GM21619 (cell line): Measurements from ENCODE around the gene TTC39C.
A peak's percentile ranks its signal among the peaks of the same experiment; 100 is the strongest.

Source experiments
- ATAC-seq: cut with Tn5 transposase; IDR thresholded peaks from one replicate; pipeline ENCODE4 v1.9.1; 2021; ENCODE audit not compliant: unreplicated experiment

TTC39C gene

GRCh38 chr18:24075767-24076597 is 61.4 kb downstream of the TTC39C start:
- ATAC-seq = peak; percentile 84

GRCh38 chr18:24076950-24077349 is 62.4 kb downstream of the TTC39C start:
- no peak for ATAC-seq

- ATAC-seq = no peak
Observed at GRCh38 chr18:24078391-24078790, 63.8 kb downstream of the TTC39C start.

- no peak for ATAC-seq
Observed at GRCh38 chr18:24080861-24081260, 66.3 kb downstream of the TTC39C start.

- no peak for ATAC-seq
Observed at GRCh38 chr18:24083550-24083949, 69.0 kb downstream of the TTC39C start.

DNA sequence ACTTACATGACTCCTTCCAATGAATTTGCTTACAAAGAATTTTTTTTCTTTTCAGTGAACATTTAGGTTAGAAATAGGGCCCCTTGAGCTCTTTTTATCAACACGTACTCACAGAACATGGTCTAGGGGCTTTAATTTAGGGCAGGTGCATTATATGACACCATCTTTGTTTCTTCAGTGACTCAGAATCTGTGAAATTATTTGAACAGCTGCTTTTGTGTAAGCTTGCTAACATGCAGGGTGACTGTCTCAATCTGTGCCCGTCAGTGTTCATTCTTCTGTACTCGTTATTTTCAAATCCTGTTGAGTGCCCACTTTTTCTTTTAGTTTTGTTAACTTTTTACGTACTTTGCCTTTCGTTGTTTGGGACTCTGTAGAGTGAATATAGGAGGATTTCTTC is 71.5 kb downstream of the TTC39C start:
- ATAC-seq = no peak

GRCh38 chr18:24089076-24089475 is 74.5 kb downstream of the TTC39C start:
- no peak for ATAC-seq

DNA sequence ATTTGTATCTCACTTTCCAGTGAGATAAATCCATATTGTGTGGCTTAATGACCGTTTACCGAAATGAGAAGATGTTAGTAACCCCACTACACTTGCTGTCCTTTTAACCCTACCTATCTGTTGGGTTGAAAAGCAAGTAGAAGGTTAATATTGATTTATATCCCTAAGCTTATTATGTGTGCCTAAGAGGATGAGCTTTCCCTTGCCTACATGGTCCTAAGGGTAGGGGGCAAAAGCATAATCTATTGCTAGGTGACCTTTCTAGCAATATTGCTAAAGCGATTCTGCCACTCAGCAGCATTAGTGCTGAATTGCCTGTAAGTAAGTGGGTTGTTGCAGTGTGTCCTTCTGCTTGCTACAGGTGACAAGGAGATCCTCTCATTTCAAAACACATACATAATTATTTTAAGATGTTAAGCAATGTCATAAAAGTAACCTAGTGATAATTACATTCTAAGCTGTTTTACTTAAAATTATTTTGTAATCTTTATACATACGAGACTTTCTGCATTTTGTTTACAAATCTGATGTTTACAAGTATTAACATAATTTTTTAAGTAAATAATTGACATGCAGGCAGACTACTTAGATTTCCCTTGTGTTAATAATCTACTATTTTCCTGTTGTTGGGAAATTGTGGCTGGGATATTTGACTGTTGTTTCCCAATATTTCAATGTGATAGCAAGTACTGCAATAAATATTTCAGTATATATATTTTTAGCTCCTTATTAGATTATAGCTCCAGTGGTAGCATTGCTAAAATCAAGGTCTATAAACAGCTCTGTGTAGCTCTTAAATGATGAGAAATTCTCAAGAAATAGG is 75.2 kb downstream of the TTC39C start:
- no peak for ATAC-seq

DNA sequence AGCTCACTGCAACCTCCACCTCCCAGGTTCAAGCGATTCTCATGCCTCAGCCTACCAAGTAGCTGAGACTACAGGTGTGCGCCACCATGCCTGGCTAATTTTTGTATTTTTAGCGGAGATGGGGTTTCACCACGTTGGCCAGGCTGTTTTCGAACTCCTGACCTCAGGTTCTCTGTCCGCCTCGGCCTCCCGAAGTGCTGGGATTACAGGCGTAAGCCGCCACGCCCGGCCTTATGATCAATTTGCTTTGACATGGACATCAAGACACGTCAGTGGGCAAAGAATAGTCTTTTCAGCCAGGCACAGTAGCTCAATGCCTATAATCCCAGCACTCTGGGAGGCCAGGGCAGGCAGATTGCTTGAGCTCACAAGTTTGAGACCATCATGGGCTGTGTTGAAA is 76.3 kb downstream of the TTC39C start:
- no peak for ATAC-seq

DNA sequence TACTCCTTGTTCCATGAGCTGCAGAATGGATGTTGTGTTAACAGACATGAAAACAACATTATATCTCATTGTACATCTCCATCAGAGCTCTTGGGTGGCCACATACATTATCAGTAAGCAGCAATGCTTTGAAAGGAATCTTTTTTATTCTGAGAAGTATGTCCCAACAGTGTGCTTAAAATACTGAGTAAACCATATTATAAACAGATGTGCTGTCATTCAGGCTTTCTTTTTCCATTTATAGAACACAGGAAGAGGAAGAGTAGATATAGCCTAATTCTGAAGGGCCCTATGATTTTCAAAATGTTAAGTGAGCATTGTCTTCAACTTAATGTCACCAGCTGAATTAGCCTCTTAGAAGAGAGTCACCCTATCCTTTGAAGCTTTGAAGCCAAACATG is 80.0 kb downstream of the TTC39C start:
- no peak for ATAC-seq

GRCh38 chr18:24095976-24096375 is 81.4 kb downstream of the TTC39C start:
- no peak for ATAC-seq

DNA sequence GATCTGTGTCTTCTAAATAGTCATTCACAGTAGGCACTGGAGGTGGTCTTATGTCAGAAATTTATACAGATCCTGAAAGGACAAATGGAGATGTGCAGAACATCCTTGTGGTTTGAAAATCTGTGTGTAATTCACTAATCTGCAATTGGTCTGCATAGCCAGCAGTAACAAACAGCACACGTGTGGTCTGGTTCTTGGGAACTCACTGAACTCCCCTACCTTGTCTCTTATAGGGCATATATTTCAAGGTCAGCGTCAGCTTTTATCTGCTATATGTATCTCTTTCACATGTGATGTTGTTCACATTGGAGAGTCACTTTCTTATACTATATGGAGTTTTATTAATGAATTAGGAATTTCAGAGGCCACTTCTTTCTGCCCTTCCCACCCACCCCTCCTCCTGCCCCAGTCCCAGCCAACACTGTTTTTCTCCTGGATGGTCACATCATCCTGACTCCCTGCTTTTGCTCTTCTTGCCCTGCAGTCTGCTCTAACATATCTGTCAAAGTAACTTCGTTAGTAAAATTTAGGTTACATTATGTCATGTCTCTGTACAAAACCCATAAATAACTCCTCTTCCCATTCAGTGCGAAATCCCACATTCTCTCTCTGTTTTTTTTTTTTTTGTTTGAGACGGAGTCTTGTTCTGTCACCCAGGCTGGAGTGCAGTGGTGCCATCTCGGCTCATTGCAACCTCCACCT is 88.9 kb downstream of the TTC39C start:
- no peak for ATAC-seq

DNA sequence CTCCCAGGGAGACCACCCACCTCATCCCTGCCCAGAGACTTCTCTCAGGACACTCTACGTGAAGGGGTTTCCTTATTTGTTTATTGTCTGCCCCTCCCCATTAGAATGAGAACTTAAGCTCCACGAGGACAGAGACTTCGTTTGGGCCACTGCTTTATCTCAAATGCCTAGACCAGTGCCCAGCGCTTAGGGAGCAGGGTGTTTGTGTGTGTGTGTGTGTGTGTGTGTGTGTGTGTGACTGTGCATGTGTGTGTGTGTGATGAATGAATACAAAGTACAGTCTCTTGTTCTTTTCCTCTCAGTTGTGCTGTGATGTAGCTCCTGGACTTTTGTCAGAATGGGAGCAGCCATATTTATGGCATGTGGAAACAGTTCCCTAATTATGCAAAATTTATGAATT is 89.9 kb downstream of the TTC39C start:
- ATAC-seq = no peak

GRCh38 chr18:24108641-24109040 is 94.1 kb downstream of the TTC39C start:
- ATAC-seq = no peak

DNA sequence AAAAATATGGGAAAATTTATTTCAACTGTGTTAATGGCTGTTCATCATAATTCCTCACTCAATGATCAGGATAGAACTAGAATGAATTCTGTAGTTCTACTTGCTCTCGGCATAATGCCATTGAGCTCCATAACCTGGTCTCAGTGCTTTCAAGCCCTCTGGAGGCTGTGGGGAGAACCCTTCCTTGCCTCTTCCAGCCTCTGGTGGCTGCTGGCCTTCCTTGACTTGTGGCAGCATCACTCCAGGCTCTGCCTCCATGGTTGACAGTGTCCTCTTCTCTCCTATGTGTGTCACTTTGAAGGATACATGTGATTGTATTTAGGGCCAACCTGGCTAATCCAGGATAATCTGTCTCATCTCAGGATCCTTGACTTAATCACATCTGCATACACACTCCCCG is 97.4 kb downstream of the TTC39C start:
- no peak for ATAC-seq

GRCh38 chr18:24112464-24112863 is 97.9 kb downstream of the TTC39C start:
- ATAC-seq = no peak

- ATAC-seq = no peak
Observed at GRCh38 chr18:24112874-24113615, 98.5 kb downstream of the TTC39C start.

- no peak for ATAC-seq
Observed at GRCh38 chr18:24114924-24115549, 100.5 kb downstream of the TTC39C start.

- no peak for ATAC-seq
Observed at GRCh38 chr18:24115628-24116027, 101.1 kb downstream of the TTC39C start.

DNA sequence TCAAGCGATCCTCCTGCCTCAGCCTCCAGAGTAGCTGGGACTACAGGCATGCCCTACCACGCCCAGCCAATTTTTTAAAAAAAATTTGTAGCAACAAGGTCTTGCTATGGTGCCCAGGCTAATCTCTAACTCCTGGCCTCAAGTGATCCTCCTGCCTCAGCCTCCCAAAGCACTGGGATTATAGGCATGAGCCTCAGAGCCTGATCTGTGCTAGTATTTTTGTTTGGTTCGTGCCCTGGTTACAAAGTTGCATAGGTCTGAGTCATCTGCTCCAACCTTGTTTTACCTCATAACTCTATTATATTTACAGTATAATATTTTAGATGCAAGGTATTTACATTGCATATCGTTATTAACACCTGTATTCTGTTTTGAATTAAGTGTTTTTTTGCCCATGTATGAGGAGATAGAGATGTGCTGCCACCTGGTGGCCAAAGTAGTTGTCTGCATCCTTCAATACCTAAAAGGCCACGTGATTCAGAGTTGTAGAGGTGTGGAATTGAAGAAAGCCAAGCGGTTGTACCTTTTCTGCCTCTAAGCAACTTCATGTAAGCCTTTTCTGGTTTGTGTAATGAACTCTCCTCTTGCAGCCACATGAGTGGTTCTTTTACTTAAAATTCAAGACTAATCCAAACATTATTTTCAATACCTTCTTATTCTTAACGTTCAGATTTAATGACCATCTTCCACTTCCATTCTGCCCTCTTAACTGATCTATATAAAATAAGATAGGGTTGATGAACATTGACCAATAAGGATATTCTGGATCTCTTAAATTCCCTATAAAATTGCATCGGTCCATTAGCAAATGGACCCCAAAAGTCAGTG is 104.4 kb downstream of the TTC39C start:
- peak; percentile 71 for ATAC-seq
